GM23248 (cell line): ENCODE measurements around the gene FAM161B.
"Not testable (repeated sequence)": the region's sequence is repeated elsewhere in the genome, so short reads cannot be mapped to it uniquely, and the experiment has no call there.

Experiments
- EZH2 ChIP-seq: fragments of 200-600 bp; sonication (generic); IDR thresholded peaks from 2 replicates; pipeline ENCODE4 v1.6.1; 2018; ENCODE audit warnings: antibody characterized with exemption, mild to moderate bottlenecking; ENCODE audit not compliant: insufficient read depth, poor library complexity, severe bottlenecking
- EZH2phosphoT487 ChIP-seq: fragments of 200-600 bp; sonication (generic); IDR thresholded peaks from 2 replicates; pipeline ENCODE4 v1.6.1; 2018; ENCODE audit warnings: antibody characterized with exemption, moderate library complexity, mild to moderate bottlenecking, low read depth; ENCODE audit not compliant: insufficient read depth

DNA sequence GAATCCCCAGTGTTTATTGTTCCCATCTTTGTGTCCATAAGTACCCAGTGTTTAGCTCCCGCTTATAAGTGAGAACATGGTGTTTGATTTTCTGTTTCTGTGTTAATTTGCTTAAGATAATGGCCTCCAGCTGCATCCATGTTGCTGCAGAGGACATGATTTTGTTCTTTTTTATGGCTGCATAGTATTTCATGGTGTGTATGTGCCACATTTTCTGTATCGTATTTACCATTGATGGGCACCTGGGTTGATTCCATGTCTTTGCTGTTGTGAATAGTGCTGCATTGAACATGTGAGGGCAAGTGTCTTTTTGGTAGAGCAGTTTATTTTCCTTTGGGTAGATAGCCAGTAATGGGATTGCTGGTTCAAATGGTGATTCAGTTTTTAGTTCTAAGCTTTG, 30.4 kb downstream of the FAM161B start:
- TF ChIP-seq EZH2phosphoT487, EZH2: not testable (repeated sequence)
